HG03469 (cell line): Measurements from ENCODE around the gene AKT3.

Source experiments
- ATAC-seq: cut with Tn5 transposase; IDR thresholded peaks from one replicate; pipeline ENCODE4 v1.9.1; 2021; ENCODE audit warnings: mild to moderate bottlenecking, moderate library complexity, moderate number of reproducible peaks; ENCODE audit not compliant: unreplicated experiment

AKT3 gene

DNA sequence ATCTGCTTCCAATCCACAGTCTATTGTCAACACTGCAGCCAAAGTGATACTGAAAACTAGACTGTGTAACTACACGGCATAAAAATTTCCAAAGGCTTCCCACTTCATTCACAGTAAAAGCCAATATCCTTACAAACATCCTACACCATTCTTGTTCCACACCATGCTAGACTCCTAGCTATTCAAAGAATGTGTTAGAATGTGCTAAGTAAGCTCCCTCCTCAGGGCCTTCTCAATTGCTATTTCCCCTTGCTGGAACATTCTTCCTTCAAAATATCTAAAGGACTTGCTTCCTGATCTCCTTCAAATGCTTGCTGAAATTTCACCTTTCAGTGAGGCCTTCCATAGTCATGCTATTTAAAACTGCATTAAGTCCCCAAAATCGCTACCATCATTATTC lies 228.1 kb downstream of the AKT3 start:
- no peak for ATAC-seq

DNA sequence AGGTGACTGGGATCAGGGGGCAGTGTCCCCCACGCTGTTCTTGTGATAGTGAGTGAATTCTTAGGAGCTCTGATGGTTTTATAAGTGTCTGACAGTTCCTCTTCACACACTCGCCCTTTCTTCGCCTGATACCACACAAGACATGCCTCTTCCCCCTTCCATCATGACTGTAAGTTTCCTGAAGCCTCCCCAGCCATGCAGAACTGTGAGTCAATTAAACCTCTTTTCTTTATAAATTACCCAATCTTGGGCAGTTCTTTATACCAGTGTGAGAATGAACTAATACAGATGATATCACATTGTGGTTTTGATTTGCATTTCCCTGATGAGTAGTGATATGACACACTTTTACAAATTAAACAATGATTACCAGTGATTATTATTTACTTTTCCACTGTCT lies 229.9 kb downstream of the AKT3 start:
- ATAC-seq = no peak

DNA sequence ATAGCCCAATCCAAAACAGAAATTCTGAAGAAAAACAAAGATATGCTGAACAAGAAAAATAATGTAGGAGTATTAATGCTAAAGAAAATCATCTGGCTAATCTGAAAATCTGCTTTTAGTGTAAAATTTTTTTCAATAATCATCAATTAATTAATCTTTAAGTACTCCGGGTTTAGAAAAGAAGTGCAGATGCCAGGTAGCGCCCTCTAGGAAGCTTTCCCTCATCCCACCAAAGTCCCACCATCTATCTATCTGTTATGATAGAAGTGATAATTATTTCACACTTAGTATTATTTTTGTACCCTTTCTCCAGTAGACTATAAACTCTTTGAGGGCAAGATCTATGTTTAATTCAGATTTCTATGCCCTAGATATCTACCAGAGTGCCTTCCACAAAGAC lies 240.3 kb downstream of the AKT3 start:
- no peak for ATAC-seq

DNA sequence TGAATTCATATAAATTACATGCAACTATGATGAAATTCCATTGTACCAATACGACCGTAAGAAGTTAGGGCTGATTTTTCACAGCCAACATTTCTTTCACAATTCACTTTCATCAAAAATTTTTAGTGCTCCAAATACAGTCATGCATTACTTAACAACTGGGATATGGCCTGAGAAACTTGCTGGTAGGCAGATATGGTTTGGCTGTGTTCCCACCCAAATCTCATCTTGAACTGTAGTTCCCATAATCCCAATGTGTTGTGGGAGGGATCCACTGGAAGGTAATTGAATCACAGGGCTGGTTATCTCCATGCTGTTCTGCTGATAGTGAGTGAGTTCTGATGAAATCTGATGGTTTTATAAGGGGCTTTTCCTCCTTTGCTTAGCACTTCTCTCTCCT lies 244.4 kb downstream of the AKT3 start:
- no peak for ATAC-seq

GRCh38 chr1:243601720-243602119 lies 248.3 kb downstream of the AKT3 start:
- no peak for ATAC-seq

- peak; percentile 35 for ATAC-seq
These were observed 251.6 kb downstream of the AKT3 start for GRCh38 chr1:243598433-243598832.

GRCh38 chr1:243597383-243597782 lies 252.7 kb downstream of the AKT3 start:
- ATAC-seq = no peak

DNA sequence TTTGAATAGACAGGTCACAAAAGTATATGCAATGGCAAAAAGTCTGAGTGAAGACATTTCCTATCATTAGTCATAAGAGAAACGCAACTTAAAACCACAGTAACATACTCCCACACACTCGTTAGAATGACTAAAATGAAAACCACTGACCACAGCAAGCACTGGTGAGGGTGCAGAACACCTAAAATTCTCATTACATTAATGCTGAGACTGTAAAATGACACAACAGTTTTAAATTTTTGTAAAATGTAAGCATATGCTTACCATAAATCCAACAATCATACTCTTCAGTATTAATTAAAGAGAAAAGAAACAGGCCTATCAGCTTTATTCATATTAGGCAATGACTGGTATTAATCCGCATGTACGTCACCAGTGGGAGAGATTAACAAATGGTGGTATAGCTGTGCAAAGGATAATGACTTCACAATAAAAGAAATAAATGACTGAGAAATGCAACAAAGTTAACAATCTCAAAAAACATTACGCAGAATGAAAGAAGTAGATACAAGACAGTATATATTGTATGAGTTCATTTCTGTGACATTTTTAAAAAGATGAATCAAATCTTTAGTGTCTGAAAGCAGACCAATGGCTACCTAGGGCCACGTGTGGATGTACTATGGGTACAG lies 253.5 kb downstream of the AKT3 start:
- ATAC-seq = peak; percentile 91

- no peak for ATAC-seq
These were observed 254.4 kb downstream of the AKT3 start for GRCh38 chr1:243595527-243596210.

GRCh38 chr1:243594455-243594854 lies 255.6 kb downstream of the AKT3 start:
- no peak for ATAC-seq

DNA sequence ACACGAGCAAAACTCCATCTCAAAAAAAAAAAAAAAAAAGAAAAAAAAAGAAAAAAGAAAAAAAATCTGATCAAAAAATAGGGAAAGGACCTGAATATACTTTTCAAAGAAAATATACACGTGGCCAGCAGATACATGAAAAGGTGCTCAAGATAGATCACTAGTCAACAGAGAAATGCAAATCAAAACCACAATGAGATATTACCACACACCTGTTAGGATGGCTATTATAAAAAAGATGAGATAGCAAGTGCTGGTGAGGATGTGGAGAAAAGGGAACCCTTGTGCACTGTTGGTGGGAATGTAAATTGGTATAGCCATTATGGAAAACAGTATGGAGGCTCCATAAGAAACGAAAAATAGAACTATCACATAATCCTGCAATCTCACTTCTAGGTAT lies 260.8 kb downstream of the AKT3 start:
- ATAC-seq = peak; percentile 61

DNA sequence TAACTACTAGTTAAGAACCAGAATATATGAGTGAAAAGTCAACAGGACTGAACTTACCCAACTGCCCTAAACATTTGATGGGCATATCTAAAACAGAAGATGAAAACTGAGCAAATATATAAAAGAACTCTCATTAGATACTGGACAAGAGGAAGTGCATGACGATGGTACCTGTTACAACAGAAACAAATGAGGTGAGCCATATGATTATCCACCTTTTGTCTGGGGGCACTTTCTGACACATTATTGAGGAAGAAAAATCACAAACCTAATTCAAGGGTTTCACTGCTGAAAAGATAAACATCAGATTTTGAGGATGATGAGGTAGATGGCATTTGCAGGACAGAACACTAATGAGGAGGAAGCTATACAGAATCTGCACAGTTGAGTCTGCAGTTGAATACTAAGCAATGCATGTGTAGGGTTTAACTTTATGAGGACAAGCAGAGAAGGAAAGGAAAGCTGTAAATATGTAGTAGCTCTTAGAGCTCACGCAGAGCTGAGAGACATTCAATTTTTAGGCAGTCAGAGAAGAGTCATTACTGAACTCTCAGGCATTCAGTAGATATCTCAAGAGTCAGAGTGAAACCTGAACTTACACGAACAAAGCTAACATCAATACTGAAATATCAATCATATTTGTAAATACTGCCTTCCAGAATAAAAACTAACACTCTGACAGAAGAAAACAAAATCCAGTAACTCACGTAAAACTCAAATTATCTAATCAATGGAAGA lies 262.1 kb downstream of the AKT3 start:
- ATAC-seq = peak; percentile 94

DNA sequence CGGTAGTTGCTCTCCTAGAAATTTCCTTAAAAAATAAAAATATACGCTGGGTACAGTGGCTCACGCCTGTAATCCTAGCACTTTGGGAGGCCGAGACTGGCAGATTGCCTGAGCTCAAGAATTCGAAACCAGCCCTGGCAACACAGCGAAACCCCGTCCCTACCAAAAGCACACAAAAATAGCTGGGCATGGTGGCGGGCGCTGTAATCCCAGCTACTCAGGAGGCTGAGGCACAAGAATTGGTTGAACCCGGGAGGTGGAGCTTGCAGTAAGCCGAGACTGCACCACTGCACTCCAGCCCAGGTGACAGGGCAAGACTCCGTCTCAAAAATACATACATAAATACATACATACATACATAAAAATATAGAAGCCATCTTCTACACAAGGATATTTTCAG lies 262.8 kb downstream of the AKT3 start:
- no peak for ATAC-seq

DNA sequence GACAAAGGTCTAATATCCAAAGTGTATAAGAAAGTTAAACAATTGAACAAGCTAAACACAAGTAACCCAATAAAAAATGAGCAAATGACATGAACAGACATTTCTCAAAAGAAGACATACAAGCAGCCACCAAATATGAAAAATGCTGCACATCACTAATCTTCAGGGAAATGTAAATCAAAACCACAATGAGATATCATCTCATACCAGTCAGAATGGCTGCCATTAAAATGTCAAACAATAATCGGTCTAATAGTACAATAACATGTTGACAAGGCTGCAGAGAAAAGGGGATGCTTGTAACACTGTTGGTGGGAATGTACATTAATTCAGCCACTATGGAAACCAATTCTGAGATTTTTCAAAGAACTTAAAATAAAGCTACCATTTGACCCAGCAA lies 264.1 kb downstream of the AKT3 start:
- ATAC-seq = no peak

- ATAC-seq = no peak
These were observed 267.7 kb downstream of the AKT3 start for GRCh38 chr1:243582326-243582725.

DNA sequence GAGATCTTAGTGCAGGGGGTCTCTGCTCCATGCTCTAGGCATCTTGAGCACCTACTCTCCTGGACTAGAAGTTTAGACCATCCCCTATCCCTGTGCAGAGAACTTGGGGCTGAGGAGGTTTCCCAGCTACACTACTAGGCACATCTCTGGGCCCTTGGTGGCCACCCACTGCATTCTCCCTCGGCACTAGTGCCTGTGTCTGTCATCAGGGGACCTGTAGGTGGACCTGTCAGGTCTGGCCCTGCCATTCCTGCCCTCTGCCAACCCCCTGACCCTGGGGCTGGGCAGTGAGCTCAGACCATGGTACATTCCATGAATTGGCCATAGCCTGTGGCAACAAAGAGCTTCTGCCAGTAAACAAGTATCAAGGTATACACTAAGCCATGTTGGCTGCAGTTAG lies 269.1 kb downstream of the AKT3 start:
- no peak for ATAC-seq

- ATAC-seq = no peak
These were observed 270.0 kb downstream of the AKT3 start for GRCh38 chr1:243580072-243580471.

GRCh38 chr1:243575070-243575469 lies 275.0 kb downstream of the AKT3 start:
- ATAC-seq = no peak

- ATAC-seq = no peak
These were observed 277.1 kb downstream of the AKT3 start for GRCh38 chr1:243572940-243573339.

DNA sequence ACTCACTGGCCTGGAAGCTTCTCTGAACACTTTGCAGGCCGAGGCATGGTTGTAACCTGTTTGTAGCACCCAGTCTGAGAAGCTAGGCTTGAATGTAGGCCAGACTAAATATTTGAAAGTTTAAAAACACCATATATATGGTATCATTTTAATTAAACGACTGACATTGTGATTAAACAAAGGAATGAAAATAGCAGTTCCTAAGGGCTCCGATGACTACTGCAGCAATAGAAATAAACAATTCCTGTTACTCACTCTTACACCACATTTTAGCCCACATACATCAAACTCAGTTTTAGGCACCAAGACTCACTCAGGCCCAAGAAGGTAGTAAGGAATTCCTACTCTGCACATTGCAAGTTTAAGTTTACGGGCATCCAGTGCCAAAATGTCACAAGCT lies 281.2 kb downstream of the AKT3 start:
- ATAC-seq = no peak

- no peak for ATAC-seq
These were observed 285.2 kb downstream of the AKT3 start for GRCh38 chr1:243564814-243565213.

DNA sequence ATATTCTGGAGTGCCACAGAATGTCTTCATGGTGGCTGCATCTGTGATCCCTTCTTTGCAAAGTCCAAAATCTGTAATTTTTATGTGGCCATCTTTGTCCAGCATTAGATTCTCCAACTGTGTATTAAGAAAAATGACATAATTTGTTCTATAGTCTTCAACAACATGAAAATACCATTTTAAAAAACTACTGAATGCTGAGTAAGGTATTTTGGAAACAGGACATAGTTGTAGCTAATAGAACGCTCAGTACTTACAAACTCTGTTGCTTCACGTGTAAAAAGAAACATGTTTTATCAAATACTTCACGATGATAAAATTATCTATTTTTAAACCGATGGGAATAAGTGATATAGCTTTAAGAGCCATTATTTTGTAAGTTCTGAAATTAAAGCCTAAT lies 286.3 kb downstream of the AKT3 start:
- ATAC-seq = no peak
